Adipose tissue (tissue), 3 donors: Measurements from ENCODE around the gene SLC5A8. TPM values are rescaled to one million over a fixed set of nuclear protein-coding genes. Genes with fewer than 3 reads are reported as not detected.

Experiments used
- H3K27ac ChIP-seq: one replicate; pipeline ENCODE4 v1.5.1; 2013; ENCODE audit warnings: low read depth, low read length
- WGBS, 3 donors: extraction: QIAGEN DNeasy Blood & Tissue Kit; methylation state at CpG; one replicate each; pipeline ENCODE4 v1.1.7; 2013; 5-methylcytosine and 5-hydroxymethylcytosine counted together
- polyA plus RNA-seq, 3 donors: library from polyadenylated mRNA; stranded (reverse); fragments of 200-250 nt; gene quantifications; one replicate each; pipeline ENCODE4 v1.2.3, GENCODE V29; 2013
- donor health status: healthy with polysubstance abuse.
- donor health status: Bipolar disorder and iron deficiency.
- donor health status: healthy.

The SLC5A8 gene, protein sequence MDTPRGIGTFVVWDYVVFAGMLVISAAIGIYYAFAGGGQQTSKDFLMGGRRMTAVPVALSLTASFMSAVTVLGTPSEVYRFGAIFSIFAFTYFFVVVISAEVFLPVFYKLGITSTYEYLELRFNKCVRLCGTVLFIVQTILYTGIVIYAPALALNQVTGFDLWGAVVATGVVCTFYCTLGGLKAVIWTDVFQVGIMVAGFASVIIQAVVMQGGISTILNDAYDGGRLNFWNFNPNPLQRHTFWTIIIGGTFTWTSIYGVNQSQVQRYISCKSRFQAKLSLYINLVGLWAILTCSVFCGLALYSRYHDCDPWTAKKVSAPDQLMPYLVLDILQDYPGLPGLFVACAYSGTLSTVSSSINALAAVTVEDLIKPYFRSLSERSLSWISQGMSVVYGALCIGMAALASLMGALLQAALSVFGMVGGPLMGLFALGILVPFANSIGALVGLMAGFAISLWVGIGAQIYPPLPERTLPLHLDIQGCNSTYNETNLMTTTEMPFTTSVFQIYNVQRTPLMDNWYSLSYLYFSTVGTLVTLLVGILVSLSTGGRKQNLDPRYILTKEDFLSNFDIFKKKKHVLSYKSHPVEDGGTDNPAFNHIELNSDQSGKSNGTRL
- under 1 TPM in 1 of 3 donors, not detected in 2; 0.02 TPM for polyA plus RNA-seq

DNA sequence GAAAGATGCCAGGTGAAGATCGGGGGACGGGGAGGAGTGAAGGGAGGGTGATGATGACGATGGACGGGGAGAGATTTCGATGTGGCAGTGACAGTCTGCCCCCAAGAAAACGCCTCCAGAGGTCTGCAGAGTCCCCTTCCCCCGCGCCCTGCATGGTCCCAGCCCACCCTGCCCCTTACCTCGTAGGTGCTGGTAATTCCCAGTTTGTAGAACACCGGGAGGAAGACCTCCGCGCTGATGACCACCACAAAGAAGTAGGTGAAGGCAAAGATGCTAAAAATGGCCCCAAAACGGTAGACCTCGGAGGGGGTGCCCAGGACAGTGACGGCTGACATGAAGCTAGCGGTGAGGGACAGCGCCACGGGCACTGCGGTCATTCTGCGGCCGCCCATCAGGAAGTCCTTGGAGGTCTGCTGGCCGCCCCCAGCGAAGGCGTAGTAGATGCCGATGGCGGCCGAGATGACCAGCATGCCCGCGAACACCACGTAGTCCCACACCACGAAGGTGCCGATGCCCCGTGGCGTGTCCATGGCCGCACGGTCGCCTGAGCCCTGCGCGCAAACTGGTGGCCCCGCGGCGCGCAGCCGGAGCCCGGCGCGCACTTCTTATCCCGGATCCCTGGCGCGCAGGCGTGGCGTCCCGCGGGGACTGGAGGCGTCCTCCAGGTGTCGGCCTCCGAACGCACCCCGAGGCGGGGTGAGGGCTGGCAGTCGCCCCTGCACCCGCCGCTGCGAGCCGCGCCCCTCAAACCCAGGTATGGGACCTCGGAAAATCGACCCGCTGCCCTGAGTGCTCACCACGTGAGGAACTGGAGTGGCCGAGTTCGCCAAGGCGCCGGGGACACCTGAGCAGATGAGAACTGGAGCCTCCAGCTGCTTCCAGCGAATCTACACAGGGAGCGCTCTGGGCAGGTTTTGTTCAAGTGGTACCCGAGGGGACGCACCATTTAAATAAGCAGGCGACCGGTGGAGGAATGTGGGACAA, at the start of gene SLC5A8:
TSS of gene SLC5A8 (minus strand) at position 920 of the 984 bp plus-strand sequence. CDS start at position 530, 390 bp downstream.
- 6 to 8% (median 7%) methylated on average over 73 to 80 of the region's 80 CpGs for WGBS, 3 donors
- no peak within 1 kb of the TSS for H3K27ac ChIP-seq

DNA sequence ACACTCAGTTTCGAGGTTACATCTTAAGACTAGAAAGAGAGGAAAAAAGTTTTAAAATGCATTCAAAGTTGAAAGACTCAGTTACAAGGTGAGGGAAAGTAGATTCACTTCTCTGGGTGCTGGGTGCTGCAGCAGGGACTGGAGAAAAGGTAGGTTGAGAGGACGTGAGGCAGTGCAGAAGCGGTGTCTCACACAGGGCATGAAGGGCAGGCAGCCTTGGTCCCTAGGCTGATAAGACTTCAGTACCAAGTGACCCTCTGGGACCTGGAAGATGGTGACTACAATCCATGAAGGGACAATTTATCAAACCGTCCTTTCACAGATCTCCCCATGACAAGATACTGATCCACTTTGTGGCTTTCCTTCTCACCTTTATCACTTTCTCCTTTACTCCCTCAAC, 47.3 kb upstream of the SLC5A8 start:
- 72 to 84% (median 81%) methylated on average over 4 of the region's 4 CpGs for WGBS, 3 donors
- no peak overlapping the region for H3K27ac ChIP-seq

- H3K27ac ChIP-seq, result no peak overlapping the region
- 58 to 70% (median 66%) methylated on average over 4 of the region's 4 CpGs for WGBS, 3 donors
Measured at GRCh38 chr12:101256266-101256665, 46.2 kb upstream of the SLC5A8 start.

DNA sequence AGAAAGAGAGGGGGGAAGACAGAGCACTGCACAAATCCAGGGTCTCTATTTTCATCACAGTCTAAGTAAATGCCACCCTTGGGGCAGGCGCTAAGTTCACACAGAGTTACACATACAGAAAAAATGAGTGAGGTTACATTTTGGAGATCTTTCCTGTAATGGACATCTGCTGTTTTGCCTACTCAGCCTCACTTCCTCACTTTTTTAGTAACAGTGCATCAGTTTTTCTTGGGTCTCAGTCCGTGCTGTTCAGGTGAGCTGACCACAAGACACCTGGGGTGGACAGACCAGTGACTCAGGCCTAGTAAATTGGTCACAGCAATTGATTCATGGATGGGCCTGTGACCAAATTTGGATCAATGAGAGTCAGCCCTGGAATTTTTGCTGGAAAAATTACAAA, 33.6 kb upstream of the SLC5A8 start:
- no peak overlapping the region for H3K27ac ChIP-seq
- WGBS, 3 donors, result 73 to 92% (median 90%) methylated on average over 2 of the region's 2 CpGs

DNA sequence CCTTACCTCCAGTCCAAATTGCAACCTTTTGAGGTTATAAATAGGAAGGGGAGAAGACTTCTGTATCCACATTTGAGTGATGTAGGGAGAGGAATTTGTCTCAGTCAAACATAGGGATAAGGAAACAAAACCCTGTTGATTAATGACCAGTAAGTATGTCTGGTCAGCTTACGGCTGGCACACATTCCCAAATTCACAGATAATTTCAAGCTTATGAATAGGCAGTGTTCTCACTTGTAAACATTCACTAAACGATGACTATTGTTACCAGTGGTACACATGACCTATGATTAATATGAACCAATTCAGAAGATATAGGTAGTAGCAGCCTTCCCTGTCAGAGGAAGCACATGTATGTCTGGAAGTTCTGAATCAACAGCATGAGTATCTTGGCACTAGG, 33.0 kb upstream of the SLC5A8 start:
- 21 to 55% (median 47%) methylated on average over 2 of the region's 2 CpGs for WGBS, 3 donors
- H3K27ac ChIP-seq, result no peak overlapping the region

GRCh38 chr12:101238800-101239329, 28.8 kb upstream of the SLC5A8 start:
- WGBS, 3 donors, result 69 to 85% (median 75%) methylated on average over 6 of the region's 6 CpGs
- H3K27ac ChIP-seq, result no peak overlapping the region

DNA sequence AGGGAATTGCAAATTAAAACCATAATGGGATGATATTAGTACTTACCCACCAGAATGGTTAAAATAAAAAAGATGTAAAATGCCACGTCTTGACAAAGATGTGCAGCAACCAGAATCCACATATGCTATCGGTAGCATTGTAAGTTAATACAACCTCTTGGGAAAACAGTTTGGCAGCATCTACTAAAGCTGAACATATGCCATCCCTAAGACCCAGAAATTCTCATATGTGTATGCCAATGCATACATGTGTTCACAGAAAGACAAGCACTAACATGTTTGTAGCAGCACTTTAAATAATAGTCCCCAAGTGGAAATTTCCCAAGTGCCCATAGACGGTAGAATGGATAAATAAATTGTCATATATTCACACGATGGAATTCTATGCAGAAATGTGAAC, 28.3 kb upstream of the SLC5A8 start:
- no peak overlapping the region for H3K27ac ChIP-seq
- WGBS, 3 donors, result 73 to 85% (median 84%) methylated on average over 4 of the region's 4 CpGs

DNA sequence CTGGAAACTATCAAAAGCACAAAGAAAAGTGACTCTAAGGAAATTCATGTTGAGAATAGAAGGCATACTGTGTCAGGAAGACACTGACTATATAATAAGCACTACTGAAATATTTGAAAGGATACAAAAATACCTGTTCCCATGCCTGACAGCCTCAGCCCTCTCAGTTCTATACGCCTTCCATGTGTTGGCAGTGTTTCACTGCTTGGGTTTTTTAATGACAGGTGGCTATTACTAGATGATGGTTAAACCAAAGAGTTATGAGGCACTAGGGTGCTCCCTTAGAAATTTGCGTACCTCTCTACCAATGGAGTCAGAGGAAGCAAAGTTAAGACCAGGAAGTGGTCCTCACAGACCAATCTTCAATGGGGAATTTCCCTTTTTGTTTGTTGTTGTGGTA, 25.6 kb upstream of the SLC5A8 start:
- WGBS, 3 donors, result 70 to 86% (median 75%) methylated on average over 2 of the region's 2 CpGs
- H3K27ac ChIP-seq, result no peak overlapping the region

GRCh38 chr12:101231636-101232035, 21.6 kb upstream of the SLC5A8 start:
- no peak overlapping the region for H3K27ac ChIP-seq
- WGBS, 3 donors, result 53 to 56% (median 56%) methylated on average over 4 of the region's 4 CpGs

GRCh38 chr12:101230547-101230946, 20.5 kb upstream of the SLC5A8 start:
- WGBS, 3 donors, result 49 to 60% (median 55%) methylated on average over 5 of the region's 5 CpGs

DNA sequence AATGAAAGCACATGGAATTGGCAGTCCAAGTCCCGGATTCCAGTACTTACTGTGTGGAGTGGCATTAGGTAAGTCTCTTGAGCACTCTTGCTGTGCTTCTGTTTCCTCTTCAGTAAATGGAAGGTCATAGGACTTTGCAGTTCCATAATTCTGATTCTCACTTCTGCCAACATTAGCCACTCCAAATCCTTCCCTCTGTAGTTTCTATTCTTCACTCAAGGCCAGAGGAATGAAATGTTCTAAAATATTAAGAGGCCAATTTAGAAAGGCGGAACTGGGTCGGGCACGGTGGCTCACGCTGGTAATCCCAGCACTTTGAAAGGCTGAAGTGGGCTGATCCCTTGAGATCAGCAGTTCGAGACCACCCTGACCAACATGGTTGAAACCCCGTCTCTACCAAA, 19.8 kb upstream of the SLC5A8 start:
- no peak overlapping the region for H3K27ac ChIP-seq
- WGBS, 3 donors, result 79 to 84% (median 81%) methylated on average over 7 of the region's 7 CpGs

More at GRCh38 chr12:101230547-101230946, 20.5 kb upstream of the SLC5A8 start:
- no peak overlapping the region for H3K27ac ChIP-seq

- 27 to 38% (median 32%) methylated on average over 1 of the region's 1 CpG for WGBS, 3 donors
- no peak overlapping the region for H3K27ac ChIP-seq
Measured at GRCh38 chr12:101221301-101221700, 11.3 kb upstream of the SLC5A8 start.

DNA sequence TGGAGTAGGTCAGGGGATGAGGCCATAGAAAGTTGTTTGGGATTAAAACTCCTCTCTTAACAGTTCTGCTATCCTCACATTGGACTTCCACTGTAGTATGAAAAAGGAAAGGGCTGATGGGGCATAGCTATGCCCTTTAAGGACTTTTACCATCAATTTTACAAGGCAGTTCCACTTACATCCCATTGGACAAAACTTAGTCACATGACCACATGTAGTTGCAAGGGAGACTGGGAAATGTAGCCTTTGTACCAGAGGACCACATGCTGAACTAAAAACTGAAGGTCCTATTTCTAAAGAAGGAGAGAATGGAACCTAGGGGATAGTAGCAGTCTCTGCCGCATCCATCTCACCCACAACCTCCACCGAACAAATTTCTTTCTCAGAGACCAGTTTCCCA, 6.8 kb upstream of the SLC5A8 start:
- H3K27ac ChIP-seq, result no peak overlapping the region
- WGBS, 3 donors, result 80 to 98% (median 92%) methylated on average over 2 of the region's 2 CpGs

DNA sequence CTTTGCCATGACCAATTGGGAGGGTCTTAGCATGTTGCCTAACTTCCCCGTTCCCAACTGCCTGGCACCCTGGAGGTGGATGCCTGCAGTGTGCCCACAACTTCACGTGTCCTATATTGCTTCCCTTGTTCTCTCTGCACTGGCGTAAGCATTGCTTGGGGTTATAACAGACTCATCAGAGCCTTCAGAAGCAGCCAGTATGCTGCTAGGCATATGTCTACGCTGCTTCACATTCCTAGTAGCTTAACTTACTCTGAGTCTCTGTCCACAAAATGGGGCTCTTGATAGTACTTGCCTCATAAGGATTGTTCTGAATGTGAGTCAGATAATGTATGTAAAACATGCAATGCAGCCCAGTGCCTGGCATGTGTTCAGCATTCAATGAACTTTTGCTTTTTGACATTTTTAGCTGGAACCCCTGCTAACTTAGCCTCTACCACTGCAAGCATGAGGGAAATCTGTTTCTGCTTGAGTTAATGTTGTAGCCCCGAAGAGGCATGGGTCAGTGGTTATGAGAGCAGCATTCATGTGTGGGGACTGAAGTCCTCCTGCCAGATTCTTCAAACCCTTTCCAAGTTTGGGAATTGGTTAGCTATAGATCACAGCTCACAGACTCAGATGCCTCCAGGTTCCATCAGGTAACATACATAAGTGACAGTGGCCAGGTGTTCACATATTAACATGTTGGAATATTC, 2.8 kb downstream of the SLC5A8 start:
- H3K27ac ChIP-seq, result no peak overlapping the region
- 66 to 67% (median 67%) methylated on average over 5 of the region's 5 CpGs for WGBS, 3 donors

DNA sequence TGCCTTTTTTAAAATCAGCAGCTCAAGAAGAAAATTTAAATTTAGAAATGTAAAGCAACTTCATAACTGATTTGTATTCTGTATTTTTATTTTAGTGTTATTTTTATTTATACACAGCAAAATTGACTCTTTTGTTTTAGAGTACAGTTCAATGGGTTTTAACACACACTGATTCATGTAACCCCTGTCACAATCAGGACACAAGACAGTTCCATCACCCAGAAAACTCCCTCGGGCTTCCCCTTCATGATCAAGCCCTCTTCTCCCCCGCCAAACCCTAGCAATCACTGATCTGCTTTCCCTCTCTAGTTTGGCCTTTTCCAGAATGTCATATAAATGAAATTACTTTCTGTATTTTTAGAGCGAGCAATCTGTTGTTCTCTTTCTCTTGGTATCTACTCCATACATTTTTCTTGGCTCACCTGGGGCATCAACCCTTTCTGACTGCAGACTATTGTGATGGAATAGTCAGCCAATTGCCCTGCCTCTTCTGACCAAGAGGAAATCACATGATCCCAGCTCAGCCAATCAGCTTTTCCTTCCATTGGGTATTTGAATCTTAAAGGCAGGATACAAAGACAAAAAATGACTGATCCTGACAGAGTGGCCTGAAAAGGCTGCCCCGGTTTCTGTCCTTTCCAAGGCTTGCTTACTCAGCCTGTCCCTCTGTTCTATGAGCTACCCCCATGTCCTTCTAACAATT, 5.3 kb downstream of the SLC5A8 start:
- WGBS, 3 donors, result 59 to 71% (median 67%) methylated on average over 4 of the region's 4 CpGs
- no peak overlapping the region for H3K27ac ChIP-seq

DNA sequence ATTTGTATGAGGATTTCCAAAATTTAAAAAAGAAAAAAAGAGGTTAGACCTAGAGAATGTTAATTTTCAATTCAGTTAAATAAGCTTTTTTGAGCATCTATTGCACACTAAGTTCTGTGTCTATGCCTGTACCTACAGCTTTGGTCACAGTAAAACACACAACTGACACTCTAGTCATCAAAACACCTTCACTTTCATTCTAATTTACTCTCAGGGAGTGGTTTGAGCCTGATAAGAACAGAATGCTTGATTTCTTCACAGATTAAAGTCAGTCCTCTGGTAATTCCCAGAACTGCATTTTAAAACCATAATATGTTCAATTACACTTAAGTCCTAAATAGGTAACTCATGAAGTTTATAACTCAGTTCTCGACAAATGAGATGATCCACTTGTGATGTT, 9.2 kb downstream of the SLC5A8 start:
- WGBS, 3 donors, result 72 to 84% (median 81%) methylated on average over 1 of the region's 1 CpG
- H3K27ac ChIP-seq, result no peak overlapping the region

GRCh38 chr12:101200145-101200544, 9.9 kb downstream of the SLC5A8 start:
- no peak overlapping the region for H3K27ac ChIP-seq
- WGBS, 3 donors, result 75 to 88% (median 82%) methylated on average over 2 of the region's 2 CpGs
